Thyroid gland (tissue), 4 donors: ENCODE data around the gene CALR.

ENCODE experiments used
- POLR2A ChIP-seq, 2 donors: fragments of 450-650 bp; IDR thresholded peaks; one replicate each; pipeline ENCODE4 v1.6.1; 2017; ENCODE audit warnings: antibody characterized with exemption in 2 of 2, mild to moderate bottlenecking in 2 of 2, moderate library complexity in 1 of 2
- TF ChIP-seq, protein P1 (sequence below), 6 experiments: fragments of 200-600 bp in 3 of 6; fragments of 450-650 bp in 3 of 6; sonication (generic) in 3 of 6; IDR thresholded peaks; one replicate each; pipeline ENCODE4 v1.5.1; 2016 to 2019; ENCODE audit warnings: antibody characterized with exemption in 6 of 6, mild to moderate bottlenecking in 2 of 6, inconsistent platforms in 1 of 6, moderate library complexity in 1 of 6

- TF ChIP-seq, protein P1, sequence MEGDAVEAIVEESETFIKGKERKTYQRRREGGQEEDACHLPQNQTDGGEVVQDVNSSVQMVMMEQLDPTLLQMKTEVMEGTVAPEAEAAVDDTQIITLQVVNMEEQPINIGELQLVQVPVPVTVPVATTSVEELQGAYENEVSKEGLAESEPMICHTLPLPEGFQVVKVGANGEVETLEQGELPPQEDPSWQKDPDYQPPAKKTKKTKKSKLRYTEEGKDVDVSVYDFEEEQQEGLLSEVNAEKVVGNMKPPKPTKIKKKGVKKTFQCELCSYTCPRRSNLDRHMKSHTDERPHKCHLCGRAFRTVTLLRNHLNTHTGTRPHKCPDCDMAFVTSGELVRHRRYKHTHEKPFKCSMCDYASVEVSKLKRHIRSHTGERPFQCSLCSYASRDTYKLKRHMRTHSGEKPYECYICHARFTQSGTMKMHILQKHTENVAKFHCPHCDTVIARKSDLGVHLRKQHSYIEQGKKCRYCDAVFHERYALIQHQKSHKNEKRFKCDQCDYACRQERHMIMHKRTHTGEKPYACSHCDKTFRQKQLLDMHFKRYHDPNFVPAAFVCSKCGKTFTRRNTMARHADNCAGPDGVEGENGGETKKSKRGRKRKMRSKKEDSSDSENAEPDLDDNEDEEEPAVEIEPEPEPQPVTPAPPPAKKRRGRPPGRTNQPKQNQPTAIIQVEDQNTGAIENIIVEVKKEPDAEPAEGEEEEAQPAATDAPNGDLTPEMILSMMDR (IDR thresholded peaks at IDR 0.05): no peak
- TF ChIP-seq POLR2A (IDR thresholded peaks at IDR 0.05): no peak
Observed at GRCh38 chr19:12948612-12949362, 10.4 kb downstream of the CALR start.
